Neural cell (in vitro differentiated cells): ENCODE data around the gene PIP4K2C. TPM values are rescaled to one million over a fixed set of nuclear protein-coding genes. Genes with fewer than 3 reads are reported as not detected.

Experiments used
- H2AFZ ChIP-seq: fragments of 200-600, 300-800 bp; sonication (generic), shearing (Covaris generic); 2 replicates; pipeline ENCODE4 v1.6.0; 2014; ENCODE audit warnings: low read depth, mild to moderate bottlenecking, antibody characterized with exemption, low read length, moderate library complexity
- H3F3A ChIP-seq: fragments of 200-600 bp; shearing (Covaris generic); 2 replicates; pipeline ENCODE4 v1.6.1; 2016; ENCODE audit warnings: mild to moderate bottlenecking, moderate library complexity, mixed read lengths, antibody characterized with exemption, low read length; ENCODE audit not compliant: insufficient read depth, poor library complexity, severe bottlenecking
- H3K27ac ChIP-seq: fragments of 200-600, 300-800 bp; sonication (generic), shearing (Covaris generic); 2 replicates; pipeline ENCODE4 v1.5.1; 2014; ENCODE audit warnings: mild to moderate bottlenecking, low read length, moderate library complexity
- H3K27me3 ChIP-seq: fragments of 300-800, 200-600 bp; sonication (generic), shearing (Covaris generic); 2 replicates; pipeline ENCODE4 v1.6.0; 2014; ENCODE audit warnings: mild to moderate bottlenecking, low read depth, low read length, moderate library complexity; ENCODE audit not compliant: insufficient read depth
- H3K36me3 ChIP-seq: fragments of 300-800, 200-600 bp; sonication (generic), shearing (Covaris generic); 2 replicates; pipeline ENCODE4 v1.5.1; 2014; ENCODE audit warnings: mild to moderate bottlenecking, antibody characterized with exemption, low read length, moderate library complexity; ENCODE audit not compliant: insufficient read depth
- H3K4me2 ChIP-seq: fragments of 300-800, 200-600 bp; sonication (generic), shearing (Covaris generic); 2 replicates; pipeline ENCODE4 v1.6.0; 2014; ENCODE audit warnings: mild to moderate bottlenecking, low read length
- H3K4me3 ChIP-seq: fragments of 300-800, 200-600 bp; sonication (generic), shearing (Covaris generic); 2 replicates; pipeline ENCODE4 v1.5.1; 2014; ENCODE audit warnings: mild to moderate bottlenecking, low read length, moderate library complexity
- H3K79me2 ChIP-seq: fragments of 200-600 bp; shearing (Covaris generic); replicated peaks from 2 replicates; pipeline ENCODE4 v1.6.0; 2014; ENCODE audit warnings: mild to moderate bottlenecking, low read length, moderate library complexity; ENCODE audit not compliant: insufficient read depth
- H3K9ac ChIP-seq: fragments of 300-800, 200-600 bp; sonication (generic), shearing (Covaris generic); 2 replicates; pipeline ENCODE4 v1.6.1; 2016; ENCODE audit warnings: mild to moderate bottlenecking, low read length, mixed read lengths
- H3K9me2 ChIP-seq: fragments of 200-600 bp; shearing (Covaris generic); 2 replicates; pipeline ENCODE4 v1.6.1; 2016; ENCODE audit warnings: mild to moderate bottlenecking, low read length, mixed read lengths; ENCODE audit not compliant: insufficient read depth
- H3K9me3 ChIP-seq: fragments of 200-600, 300-800 bp; sonication (generic), shearing (Covaris generic); 2 replicates; pipeline ENCODE4 v1.6.1; 2016; ENCODE audit warnings: mild to moderate bottlenecking, mixed run types, low read length, moderate library complexity, mixed read lengths
- H4K20me1 ChIP-seq: fragments of 200-600 bp; shearing (Covaris generic); 2 replicates; pipeline ENCODE4 v1.6.1; 2016; ENCODE audit warnings: mild to moderate bottlenecking, mixed run types; ENCODE audit not compliant: insufficient read depth
- EP300 ChIP-seq: fragments of 450-650 bp; conservative IDR thresholded peaks from 2 replicates; pipeline ENCODE4 v1.6.1; 2014; ENCODE audit warnings: antibody characterized with exemption, mild to moderate bottlenecking, moderate library complexity; ENCODE audit not compliant: poor library complexity, severe bottlenecking
- EZH2 ChIP-seq: fragments of 200-600, 300-800 bp; shearing (Covaris generic), sonication (generic); IDR thresholded peaks from 2 replicates; pipeline ENCODE4 v1.6.1; 2014; ENCODE audit warnings: antibody characterized with exemption, low read length, borderline replicate concordance, mild to moderate bottlenecking; ENCODE audit not compliant: insufficient read depth, poor library complexity, severe bottlenecking
- MXI1 ChIP-seq: fragments of 450-650 bp; conservative IDR thresholded peaks from 2 replicates; pipeline ENCODE4 v1.6.1; 2014; ENCODE audit warnings: antibody characterized with exemption, mild to moderate bottlenecking; ENCODE audit not compliant: poor library complexity, severe bottlenecking
- POLR2AphosphoS5 ChIP-seq: IDR thresholded peaks from 2 replicates; pipeline ENCODE4 v1.6.1; 2012
- RAD21 ChIP-seq: fragments of 450-650 bp; conservative IDR thresholded peaks from 2 replicates; pipeline ENCODE4 v1.6.1; 2014; ENCODE audit warnings: antibody characterized with exemption, mild to moderate bottlenecking, moderate library complexity
- SMC3 ChIP-seq: fragments of 450-650 bp; conservative IDR thresholded peaks from 2 replicates; pipeline ENCODE4 v1.6.1; 2014; ENCODE audit warnings: antibody characterized with exemption, mild to moderate bottlenecking, moderate library complexity; ENCODE audit not compliant: poor library complexity
- TAF1 ChIP-seq: IDR thresholded peaks from 2 replicates; pipeline ENCODE4 v1.6.1; 2012; ENCODE audit warnings: low read depth
- polyA plus RNA-seq: library from polyadenylated mRNA; depleted of rRNA; stranded (reverse); fragments of >200 nt; gene quantifications from 2 replicates; pipeline ENCODE4 v1.2.3, GENCODE V29; 2014
- TF ChIP-seq, protein P1 (sequence below): IDR thresholded peaks from 2 replicates; pipeline ENCODE4 v1.6.1; 2012; ENCODE audit warnings: borderline replicate concordance
- TF ChIP-seq, protein P2 (sequence below): fragments of 450-650 bp; IDR thresholded peaks from 2 replicates; pipeline ENCODE4 v1.5.1; 2014; ENCODE audit warnings: antibody characterized with exemption, mild to moderate bottlenecking, moderate library complexity; ENCODE audit not compliant: poor library complexity, severe bottlenecking

The PIP4K2C gene
- polyA plus RNA-seq, 1 donor from 2014 or later, result 22.1 TPM

DNA sequence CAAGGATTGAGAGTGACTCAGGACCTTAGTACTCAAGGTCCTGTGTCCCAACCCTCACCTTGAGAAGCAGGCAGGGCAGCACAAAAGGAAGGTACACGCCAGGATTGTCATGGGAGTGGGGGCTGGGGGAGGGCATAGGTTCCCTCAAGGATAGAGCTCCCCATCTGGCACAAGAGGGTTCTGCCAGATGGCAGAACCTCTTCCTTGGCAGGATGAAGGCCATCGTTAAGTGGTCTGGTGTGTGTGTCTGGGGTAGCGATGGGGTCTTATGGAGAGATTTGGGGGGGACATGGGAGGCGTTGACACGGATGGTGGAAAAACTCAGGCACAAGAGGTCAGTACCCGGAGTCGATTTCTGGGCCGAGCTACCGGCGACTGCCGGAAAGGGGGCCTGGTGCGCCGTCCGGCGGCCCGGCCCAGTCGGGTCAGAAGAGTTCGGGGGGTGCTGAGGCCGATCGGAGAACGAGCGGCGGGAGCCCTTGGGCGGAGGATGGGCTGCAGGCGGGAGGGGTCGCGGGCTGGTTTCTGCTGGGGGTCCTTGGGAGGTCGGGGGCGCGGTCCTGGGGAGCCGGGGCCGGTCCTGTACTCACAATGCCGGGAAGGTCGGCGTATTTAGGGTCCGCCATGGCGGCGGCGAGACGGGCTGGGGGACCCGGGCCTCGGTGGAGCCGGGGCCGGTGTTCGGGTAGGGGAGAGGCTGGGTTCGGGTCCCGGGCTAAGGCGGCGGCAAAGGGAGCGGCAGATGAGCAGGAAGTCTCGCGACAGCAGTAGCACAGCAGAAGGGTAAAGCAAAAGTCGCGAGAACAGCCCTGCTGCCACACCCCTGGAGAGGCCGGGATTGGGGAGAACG is 44.3 kb upstream of the PIP4K2C start, which contains the start of gene DCTN2:
DCTN2 (minus strand) TSS at position 755 of the 850 bp plus-strand sequence; CDS start at position 626, 129 bp downstream.
- Histone ChIP-seq H3K4me2 (peak within 1 kb of the TSS; percentile 85), H3K4me3 (peak within 1 kb of the TSS; percentile 84), H3K36me3 (no peaks in the 10 kb centered on the region), H3K27ac (peak within 1 kb of the TSS; percentile 82), H3K9me2 (no peaks in the 10 kb centered on the region), H3K9me3 (no peaks in the 10 kb centered on the region), H4K20me1 (no peaks in the 10 kb centered on the region), H3F3A (no peaks in the 10 kb centered on the region), H3K9ac (peak within 1 kb of the TSS; percentile 98), H2AFZ (peak within 1 kb of the TSS; percentile 83), H3K79me2 (peaks cover 54% of the 10 kb centered on the region), H3K27me3 (no peaks in the 10 kb centered on the region)
- peak; percentile 22 for TF ChIP-seq EP300
- TF ChIP-seq POLR2AphosphoS5, result peak; percentile 98
- TF ChIP-seq TAF1, result no peak
- TF ChIP-seq, protein P1, sequence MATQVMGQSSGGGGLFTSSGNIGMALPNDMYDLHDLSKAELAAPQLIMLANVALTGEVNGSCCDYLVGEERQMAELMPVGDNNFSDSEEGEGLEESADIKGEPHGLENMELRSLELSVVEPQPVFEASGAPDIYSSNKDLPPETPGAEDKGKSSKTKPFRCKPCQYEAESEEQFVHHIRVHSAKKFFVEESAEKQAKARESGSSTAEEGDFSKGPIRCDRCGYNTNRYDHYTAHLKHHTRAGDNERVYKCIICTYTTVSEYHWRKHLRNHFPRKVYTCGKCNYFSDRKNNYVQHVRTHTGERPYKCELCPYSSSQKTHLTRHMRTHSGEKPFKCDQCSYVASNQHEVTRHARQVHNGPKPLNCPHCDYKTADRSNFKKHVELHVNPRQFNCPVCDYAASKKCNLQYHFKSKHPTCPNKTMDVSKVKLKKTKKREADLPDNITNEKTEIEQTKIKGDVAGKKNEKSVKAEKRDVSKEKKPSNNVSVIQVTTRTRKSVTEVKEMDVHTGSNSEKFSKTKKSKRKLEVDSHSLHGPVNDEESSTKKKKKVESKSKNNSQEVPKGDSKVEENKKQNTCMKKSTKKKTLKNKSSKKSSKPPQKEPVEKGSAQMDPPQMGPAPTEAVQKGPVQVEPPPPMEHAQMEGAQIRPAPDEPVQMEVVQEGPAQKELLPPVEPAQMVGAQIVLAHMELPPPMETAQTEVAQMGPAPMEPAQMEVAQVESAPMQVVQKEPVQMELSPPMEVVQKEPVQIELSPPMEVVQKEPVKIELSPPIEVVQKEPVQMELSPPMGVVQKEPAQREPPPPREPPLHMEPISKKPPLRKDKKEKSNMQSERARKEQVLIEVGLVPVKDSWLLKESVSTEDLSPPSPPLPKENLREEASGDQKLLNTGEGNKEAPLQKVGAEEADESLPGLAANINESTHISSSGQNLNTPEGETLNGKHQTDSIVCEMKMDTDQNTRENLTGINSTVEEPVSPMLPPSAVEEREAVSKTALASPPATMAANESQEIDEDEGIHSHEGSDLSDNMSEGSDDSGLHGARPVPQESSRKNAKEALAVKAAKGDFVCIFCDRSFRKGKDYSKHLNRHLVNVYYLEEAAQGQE, result peak; percentile 49
- TF ChIP-seq, protein P2, sequence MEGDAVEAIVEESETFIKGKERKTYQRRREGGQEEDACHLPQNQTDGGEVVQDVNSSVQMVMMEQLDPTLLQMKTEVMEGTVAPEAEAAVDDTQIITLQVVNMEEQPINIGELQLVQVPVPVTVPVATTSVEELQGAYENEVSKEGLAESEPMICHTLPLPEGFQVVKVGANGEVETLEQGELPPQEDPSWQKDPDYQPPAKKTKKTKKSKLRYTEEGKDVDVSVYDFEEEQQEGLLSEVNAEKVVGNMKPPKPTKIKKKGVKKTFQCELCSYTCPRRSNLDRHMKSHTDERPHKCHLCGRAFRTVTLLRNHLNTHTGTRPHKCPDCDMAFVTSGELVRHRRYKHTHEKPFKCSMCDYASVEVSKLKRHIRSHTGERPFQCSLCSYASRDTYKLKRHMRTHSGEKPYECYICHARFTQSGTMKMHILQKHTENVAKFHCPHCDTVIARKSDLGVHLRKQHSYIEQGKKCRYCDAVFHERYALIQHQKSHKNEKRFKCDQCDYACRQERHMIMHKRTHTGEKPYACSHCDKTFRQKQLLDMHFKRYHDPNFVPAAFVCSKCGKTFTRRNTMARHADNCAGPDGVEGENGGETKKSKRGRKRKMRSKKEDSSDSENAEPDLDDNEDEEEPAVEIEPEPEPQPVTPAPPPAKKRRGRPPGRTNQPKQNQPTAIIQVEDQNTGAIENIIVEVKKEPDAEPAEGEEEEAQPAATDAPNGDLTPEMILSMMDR, result peak; percentile 55
- TF ChIP-seq RAD21, result no peak
- peak; percentile 32 for TF ChIP-seq MXI1
- no peak for TF ChIP-seq SMC3
- no peak for TF ChIP-seq EZH2

DNA sequence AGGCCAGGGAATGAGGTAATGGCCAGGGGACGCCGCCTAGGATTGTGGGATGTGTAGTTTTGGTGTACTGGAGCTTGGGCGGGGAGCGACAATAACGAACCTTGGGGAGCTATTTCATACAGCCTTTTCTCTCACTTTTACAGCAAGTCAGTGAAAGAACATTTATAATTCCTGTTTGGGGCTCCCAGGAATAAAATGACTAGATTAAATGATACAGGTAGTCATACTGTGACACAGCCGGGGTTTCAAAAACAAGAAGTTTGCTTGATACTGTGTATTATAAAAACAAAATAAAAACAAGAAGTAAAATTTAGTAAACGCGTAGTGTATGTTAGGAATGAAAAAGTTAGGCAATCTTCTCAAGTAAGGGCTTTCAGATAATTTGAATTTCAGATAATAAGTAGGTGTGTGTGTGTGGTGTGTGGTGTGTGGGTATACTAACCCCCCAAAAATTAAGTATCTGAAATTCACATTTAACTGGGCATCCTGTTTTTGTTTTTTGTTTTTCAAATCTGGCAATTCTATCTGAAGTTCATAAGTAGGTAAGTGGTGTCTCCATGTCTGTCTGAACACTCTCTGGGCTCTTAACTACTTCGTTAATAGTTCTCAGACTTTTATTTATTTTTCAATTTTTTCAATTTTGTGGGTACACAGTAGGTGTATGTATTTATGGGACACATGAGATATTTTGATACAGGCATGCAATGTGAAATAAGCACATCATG is 43.5 kb upstream of the PIP4K2C start:
- Histone ChIP-seq H2AFZ (no peak overlapping the region), H3K27me3 (no peaks in the 10 kb centered on the region), H3K9me3 (no peaks in the 10 kb centered on the region), H3K9me2 (no peaks in the 10 kb centered on the region), H3K4me2 (peak overlapping the region; percentile 72), H4K20me1 (no peaks in the 10 kb centered on the region), H3F3A (peaks cover 4% of the 10 kb centered on the region), H3K79me2 (peaks cover 62% of the 10 kb centered on the region), H3K27ac (no peak overlapping the region), H3K4me3 (peak overlapping the region; percentile 84), H3K36me3 (no peaks in the 10 kb centered on the region), H3K9ac (peak overlapping the region; percentile 98)
- TF ChIP-seq EZH2, result no peak
- no peak for TF ChIP-seq MXI1
- TF ChIP-seq RAD21, result no peak
- TF ChIP-seq SMC3, result no peak
- TF ChIP-seq, protein P1, result no peak
- no peak for TF ChIP-seq TAF1
- TF ChIP-seq, protein P2, result no peak
- TF ChIP-seq EP300, result no peak
- TF ChIP-seq POLR2AphosphoS5, result no peak
